Smooth muscle cell (in vitro differentiated cells): Measurements from ENCODE around the gene TTC7B. TPM values are rescaled to one million over a fixed set of nuclear protein-coding genes. Genes with fewer than 3 reads are reported as not detected.

ENCODE experiments used
- DNase-seq: peaks from one replicate; lab custom pipeline; 2025; ENCODE audit not compliant: unreplicated experiment; lab: John Stamatoyannopoulos, UW
- H2AFZ ChIP-seq: fragments of 200-600 bp; sonication (generic); 2 replicates; pipeline ENCODE4 v1.6.0; 2016; ENCODE audit warnings: antibody characterized with exemption, low read depth, mild to moderate bottlenecking
- H3F3A ChIP-seq: fragments of 200-600 bp; sonication (generic); 2 replicates; pipeline ENCODE4 v1.6.0; 2017; ENCODE audit warnings: antibody characterized with exemption, low read depth
- H3K27ac ChIP-seq: fragments of 200-600 bp; sonication (generic); 2 replicates; pipeline ENCODE4 v1.5.1; 2016; ENCODE audit warnings: low read depth, mild to moderate bottlenecking
- H3K27me3 ChIP-seq: fragments of 200-600 bp; sonication (generic); 2 replicates; pipeline ENCODE4 v1.6.1; 2016; ENCODE audit warnings: low read depth, mild to moderate bottlenecking
- H3K36me3 ChIP-seq: fragments of 200-600 bp; sonication (generic); 2 replicates; pipeline ENCODE4 v1.5.1; 2016; ENCODE audit warnings: low read depth
- H3K4me1 ChIP-seq: fragments of 200-600 bp; sonication (generic); 2 replicates; pipeline ENCODE4 v1.5.1; 2016; ENCODE audit warnings: low read depth
- H3K4me2 ChIP-seq: fragments of 200-600 bp; sonication (generic); 2 replicates; pipeline ENCODE4 v1.6.0; 2016; ENCODE audit warnings: mild to moderate bottlenecking
- H3K4me3 ChIP-seq: fragments of 200-600 bp; sonication (generic); 2 replicates; pipeline ENCODE4 v1.5.1; 2016; ENCODE audit warnings: mild to moderate bottlenecking
- H3K79me2 ChIP-seq: fragments of 200-600 bp; sonication (generic); 2 replicates; pipeline ENCODE4 v1.6.0; 2016; ENCODE audit warnings: low read depth, mild to moderate bottlenecking
- H3K9ac ChIP-seq: fragments of 200-600 bp; sonication (generic); 2 replicates; pipeline ENCODE4 v1.6.0; 2016; ENCODE audit warnings: low read depth
- H3K9me3 ChIP-seq: fragments of 200-600 bp; sonication (generic); replicated peaks from 2 replicates; pipeline ENCODE4 v1.5.1; 2016; ENCODE audit warnings: low read depth
- H4K20me1 ChIP-seq: fragments of 200-600 bp; sonication (generic); 2 replicates; pipeline ENCODE4 v1.6.0; 2016; ENCODE audit warnings: low read depth
- WGBS: methylation state at CpG from one replicate; pipeline ENCODE4 v1.1.7; 2016; ENCODE audit warnings: low lambda C conversion rate; 5-methylcytosine and 5-hydroxymethylcytosine counted together
- polyA plus RNA-seq: library from polyadenylated mRNA; unstranded; fragments of >200 nt; fragmentation: Nextera tagmentation; extraction: Ambion mirVana; gene quantifications from 2 replicates; pipeline ENCODE4 v1.2.1, GENCODE V29; 2016
- total RNA-seq: library from RNA; depleted of rRNA; stranded (reverse); fragments of >200 nt; gene quantifications from 2 replicates; pipeline ENCODE4 v1.2.3, GENCODE V29; 2014
- TF ChIP-seq, protein P1 (sequence below): fragments of 200-600 bp; sonication (generic); IDR thresholded peaks from 2 replicates; pipeline ENCODE4 v1.5.1; 2017; ENCODE audit warnings: borderline replicate concordance, mild to moderate bottlenecking, antibody characterized with exemption; ENCODE audit not compliant: insufficient read depth, poor library complexity, severe bottlenecking

TTC7B gene
- total and polyA plus RNA-seq, 2 experiments from 2014 or later = 22.1 to 54.1 TPM

DNA sequence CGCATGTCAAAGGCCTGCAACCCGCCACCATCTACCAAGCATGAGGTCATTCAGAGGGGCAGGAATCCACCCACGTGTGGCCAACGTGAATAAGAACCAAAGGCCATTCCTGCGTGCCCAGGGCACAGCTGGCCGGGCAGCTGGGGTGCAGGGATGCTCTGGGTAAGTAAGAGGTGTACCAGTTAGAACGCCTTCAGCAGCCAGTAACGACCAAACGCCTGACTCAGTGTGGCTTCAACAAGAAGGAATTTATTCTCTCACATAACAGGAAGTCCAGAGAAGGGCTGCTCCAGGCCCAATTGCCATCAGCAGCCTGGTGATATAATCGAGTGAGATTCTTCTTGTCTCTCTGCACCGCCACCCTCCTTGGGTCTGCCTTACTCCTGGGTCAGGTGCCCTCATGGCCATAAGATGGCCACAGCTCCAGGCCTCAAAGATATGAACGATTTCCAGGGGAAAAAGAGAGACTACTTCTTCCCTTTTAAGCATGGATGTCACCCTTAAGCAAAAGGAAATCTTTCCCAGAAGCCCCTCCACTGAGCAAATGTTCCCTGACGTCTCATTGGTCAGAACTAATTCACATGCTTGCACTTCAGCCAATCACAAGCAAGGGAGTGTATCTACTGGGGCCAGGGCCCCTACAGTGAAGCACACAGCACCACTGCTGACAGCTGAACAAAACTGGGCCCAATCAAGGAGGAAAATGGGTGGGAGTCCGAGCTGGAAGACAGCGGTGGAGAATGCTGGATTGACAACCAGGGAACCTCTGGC is 7.3 kb downstream of the TTC7B start:
- Histone ChIP-seq H3K4me2 (no peak overlapping the region), H3K79me2 (peaks cover 42% of the 10 kb centered on the region), H3K27me3 (no peaks in the 10 kb centered on the region), H3K9me3 (no peaks in the 10 kb centered on the region), H3K4me3 (no peak overlapping the region), H2AFZ (no peak overlapping the region), H3K27ac (no peak overlapping the region), H3K4me1 (no peaks in the 10 kb centered on the region), H3K36me3 (no peaks in the 10 kb centered on the region), H4K20me1 (peaks cover 51% of the 10 kb centered on the region), H3F3A (no peaks in the 10 kb centered on the region), H3K9ac (no peak overlapping the region)
- no peak for DNase-seq
- TF ChIP-seq, protein P1, sequence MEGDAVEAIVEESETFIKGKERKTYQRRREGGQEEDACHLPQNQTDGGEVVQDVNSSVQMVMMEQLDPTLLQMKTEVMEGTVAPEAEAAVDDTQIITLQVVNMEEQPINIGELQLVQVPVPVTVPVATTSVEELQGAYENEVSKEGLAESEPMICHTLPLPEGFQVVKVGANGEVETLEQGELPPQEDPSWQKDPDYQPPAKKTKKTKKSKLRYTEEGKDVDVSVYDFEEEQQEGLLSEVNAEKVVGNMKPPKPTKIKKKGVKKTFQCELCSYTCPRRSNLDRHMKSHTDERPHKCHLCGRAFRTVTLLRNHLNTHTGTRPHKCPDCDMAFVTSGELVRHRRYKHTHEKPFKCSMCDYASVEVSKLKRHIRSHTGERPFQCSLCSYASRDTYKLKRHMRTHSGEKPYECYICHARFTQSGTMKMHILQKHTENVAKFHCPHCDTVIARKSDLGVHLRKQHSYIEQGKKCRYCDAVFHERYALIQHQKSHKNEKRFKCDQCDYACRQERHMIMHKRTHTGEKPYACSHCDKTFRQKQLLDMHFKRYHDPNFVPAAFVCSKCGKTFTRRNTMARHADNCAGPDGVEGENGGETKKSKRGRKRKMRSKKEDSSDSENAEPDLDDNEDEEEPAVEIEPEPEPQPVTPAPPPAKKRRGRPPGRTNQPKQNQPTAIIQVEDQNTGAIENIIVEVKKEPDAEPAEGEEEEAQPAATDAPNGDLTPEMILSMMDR = no peak
- WGBS = 86% methylated on average over 15 of the region's 15 CpGs

DNA sequence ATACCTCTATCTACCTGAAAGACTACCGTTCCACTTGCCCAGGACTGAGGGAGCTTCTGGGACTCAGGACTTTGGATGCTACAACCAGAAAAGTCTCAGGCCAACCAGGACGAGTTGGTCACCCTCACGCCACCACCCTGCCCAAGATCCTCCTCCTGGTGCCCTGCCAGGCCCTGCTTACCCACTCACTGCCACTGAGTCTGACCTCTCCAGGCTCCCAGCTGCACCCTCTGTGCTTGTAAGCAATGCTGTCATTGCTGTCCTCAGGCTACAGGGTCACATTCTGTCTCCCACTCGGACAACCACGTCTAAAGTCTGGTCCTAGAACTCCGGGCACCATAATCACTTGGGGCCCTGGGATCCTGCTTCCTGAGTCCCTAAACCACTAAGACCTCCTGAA is 9.2 kb downstream of the TTC7B start:
- Histone ChIP-seq H3K27ac (no peak overlapping the region), H3F3A (no peaks in the 10 kb centered on the region), H4K20me1 (peaks cover 47% of the 10 kb centered on the region), H3K4me1 (no peaks in the 10 kb centered on the region), H3K4me3 (no peak overlapping the region), H3K9ac (no peak overlapping the region), H3K9me3 (no peaks in the 10 kb centered on the region), H3K79me2 (peaks cover 38% of the 10 kb centered on the region), H2AFZ (no peak overlapping the region), H3K36me3 (no peaks in the 10 kb centered on the region), H3K4me2 (no peak overlapping the region), H3K27me3 (no peaks in the 10 kb centered on the region)
- WGBS = 79% methylated on average over 6 of the region's 6 CpGs
- no peak for DNase-seq
- TF ChIP-seq, protein P1 = no peak

DNA sequence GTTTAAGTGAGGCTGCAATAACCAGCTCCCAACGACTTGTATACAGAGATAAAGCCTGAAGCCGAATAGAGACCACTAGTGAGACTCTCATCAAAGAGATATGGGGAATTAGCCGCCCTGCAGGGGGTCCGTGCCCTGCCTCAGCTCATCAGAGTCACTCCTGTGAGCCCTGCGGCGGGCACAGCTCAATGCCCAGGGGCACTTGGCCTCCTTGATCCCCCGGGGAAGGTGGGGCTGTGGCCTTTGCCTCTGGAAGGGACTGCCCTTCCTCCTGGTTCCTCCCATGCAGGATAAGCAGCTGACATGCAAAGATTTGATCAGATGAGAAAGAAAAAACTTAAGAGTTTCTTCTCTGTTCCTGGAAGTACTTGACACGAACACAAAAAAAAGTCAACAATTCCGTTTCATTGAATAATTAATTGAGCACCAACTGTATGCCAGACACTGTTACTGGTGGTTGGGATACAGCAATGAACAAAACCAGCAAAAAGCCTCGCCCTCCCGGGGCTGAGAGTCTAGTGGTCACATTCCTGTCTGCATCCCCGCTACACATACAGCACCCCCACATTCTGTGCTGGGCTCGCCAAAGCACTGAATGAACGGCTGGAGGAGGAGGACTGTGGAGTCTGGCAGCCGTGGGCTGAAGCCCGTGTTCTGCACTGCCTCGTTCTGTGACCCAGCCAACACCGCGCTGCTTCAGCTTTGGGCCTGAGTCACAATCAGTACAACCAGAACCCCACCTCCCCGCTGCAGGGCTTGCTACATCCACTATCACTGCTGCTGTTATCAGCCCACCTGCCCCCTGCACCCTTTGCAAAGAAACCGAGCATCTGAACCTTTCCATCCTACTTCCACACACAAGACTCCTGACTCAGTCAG is 10.3 kb downstream of the TTC7B start:
- Histone ChIP-seq H3K79me2 (peaks cover 37% of the 10 kb centered on the region), H2AFZ (no peak overlapping the region), H3K9ac (no peak overlapping the region), H3F3A (no peaks in the 10 kb centered on the region), H3K4me3 (no peak overlapping the region), H4K20me1 (peaks cover 39% of the 10 kb centered on the region), H3K27ac (no peak overlapping the region), H3K4me2 (no peak overlapping the region), H3K27me3 (no peaks in the 10 kb centered on the region), H3K9me3 (no peaks in the 10 kb centered on the region), H3K36me3 (no peaks in the 10 kb centered on the region), H3K4me1 (no peaks in the 10 kb centered on the region)
- TF ChIP-seq, protein P1 = no peak
- WGBS = 80% methylated on average over 21 of the region's 21 CpGs
- no peak for DNase-seq
